Measurements from ENCODE around the gene PHF10.

Gene PHF10

DNA sequence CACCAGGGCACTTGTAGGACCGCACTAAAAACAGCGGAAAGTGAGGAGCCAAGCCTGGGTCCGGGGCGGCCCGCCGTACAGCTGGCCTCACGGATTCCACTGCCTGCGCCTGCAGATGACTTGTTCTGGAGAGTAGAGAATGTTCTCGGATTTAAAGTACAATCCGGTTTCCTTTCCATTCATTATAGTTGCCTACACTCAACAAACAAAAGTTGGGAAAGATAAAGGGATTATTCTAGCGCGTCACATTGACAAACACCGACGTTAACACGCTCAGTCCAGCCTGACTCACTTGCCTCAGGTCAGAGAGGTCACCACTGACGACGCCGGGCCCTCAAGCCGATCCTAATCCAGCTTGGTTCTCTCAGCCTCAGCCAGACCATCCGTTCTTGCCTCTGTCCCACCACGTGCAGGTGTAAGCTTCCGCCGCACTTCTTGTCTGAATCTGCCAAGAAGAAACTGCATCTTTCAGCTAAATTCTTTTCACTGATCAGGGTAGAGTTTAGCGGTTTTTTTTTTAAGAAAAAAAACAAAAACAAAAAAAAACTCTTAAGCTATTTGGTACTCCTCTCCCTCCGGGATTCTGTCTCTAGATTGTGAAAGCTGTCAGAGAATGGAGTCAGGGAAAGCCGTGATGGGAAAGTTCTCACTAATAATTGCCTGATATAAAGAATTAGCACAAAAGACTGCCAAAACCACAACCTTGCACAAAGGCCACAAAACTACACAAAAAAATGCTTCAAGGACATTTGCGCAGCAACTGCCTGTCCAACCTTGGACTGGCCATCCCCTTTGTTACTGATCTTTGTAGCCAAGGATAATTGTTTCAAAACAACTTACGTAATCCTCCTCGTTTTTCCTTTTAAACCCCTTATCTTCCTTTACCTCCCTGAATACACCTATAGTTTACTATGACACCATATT is 1.1 kb upstream of the PHF10 start:
- H3K36me3 ChIP-seq (replicated peaks; ENCODE audit: insufficient read depth, low read length): no peaks in the 10 kb centered on the region
- no peaks in the 10 kb centered on the region for H4K20me1 ChIP-seq (ENCODE audit: insufficient read depth, low read length)
- peak overlapping the region; percentile 67 for H2AFZ ChIP-seq (ENCODE audit: low read length)
- H3K9ac ChIP-seq (ENCODE audit: low read length): peak overlapping the region; percentile 56; the same call in 1 of the 2 replicates
- H3K27ac ChIP-seq (ENCODE audit: low read length): no peak overlapping the region
- no peaks in the 10 kb centered on the region for H3K9me2 ChIP-seq (replicated peaks; ENCODE audit: insufficient read depth, low read length)
- H3K4me3 ChIP-seq (ENCODE audit: low read length): peak overlapping the region; percentile 61
- 0 out of 2 replicates have a peak, but pooled peaks cover 6% of the 10 kb centered on the region for H3F3A ChIP-seq (ENCODE audit: insufficient read depth, low read length)
- no peaks in the 10 kb centered on the region for H3K9me3 ChIP-seq (replicated peaks; ENCODE audit: insufficient read depth, low read length)
- TF ChIP-seq EZH2phosphoT487 (IDR thresholded peaks at IDR 0.05; ENCODE audit: low read length) (no peak), EZH2 (optimal IDR thresholded peaks at IDR 0.05; ENCODE audit: low read depth, low read length) (no peak)
- TF ChIP-seq, protein P1, sequence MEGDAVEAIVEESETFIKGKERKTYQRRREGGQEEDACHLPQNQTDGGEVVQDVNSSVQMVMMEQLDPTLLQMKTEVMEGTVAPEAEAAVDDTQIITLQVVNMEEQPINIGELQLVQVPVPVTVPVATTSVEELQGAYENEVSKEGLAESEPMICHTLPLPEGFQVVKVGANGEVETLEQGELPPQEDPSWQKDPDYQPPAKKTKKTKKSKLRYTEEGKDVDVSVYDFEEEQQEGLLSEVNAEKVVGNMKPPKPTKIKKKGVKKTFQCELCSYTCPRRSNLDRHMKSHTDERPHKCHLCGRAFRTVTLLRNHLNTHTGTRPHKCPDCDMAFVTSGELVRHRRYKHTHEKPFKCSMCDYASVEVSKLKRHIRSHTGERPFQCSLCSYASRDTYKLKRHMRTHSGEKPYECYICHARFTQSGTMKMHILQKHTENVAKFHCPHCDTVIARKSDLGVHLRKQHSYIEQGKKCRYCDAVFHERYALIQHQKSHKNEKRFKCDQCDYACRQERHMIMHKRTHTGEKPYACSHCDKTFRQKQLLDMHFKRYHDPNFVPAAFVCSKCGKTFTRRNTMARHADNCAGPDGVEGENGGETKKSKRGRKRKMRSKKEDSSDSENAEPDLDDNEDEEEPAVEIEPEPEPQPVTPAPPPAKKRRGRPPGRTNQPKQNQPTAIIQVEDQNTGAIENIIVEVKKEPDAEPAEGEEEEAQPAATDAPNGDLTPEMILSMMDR (IDR thresholded peaks at IDR 0.05; ENCODE audit: low read length): no peak
- peak overlapping the region; percentile 78; the same call in 1 of the 2 replicates for H3K4me2 ChIP-seq (ENCODE audit: low read depth, low read length)
- H3K4me1 ChIP-seq (ENCODE audit: low read length): no peaks in the 10 kb centered on the region
- peaks cover 27% of the 10 kb centered on the region for H3K79me2 ChIP-seq (ENCODE audit: low read length)
- no peaks in the 10 kb centered on the region for H3K27me3 ChIP-seq (replicated peaks; ENCODE audit: insufficient read depth, low read length)
- no peak for DNase-seq

DNA sequence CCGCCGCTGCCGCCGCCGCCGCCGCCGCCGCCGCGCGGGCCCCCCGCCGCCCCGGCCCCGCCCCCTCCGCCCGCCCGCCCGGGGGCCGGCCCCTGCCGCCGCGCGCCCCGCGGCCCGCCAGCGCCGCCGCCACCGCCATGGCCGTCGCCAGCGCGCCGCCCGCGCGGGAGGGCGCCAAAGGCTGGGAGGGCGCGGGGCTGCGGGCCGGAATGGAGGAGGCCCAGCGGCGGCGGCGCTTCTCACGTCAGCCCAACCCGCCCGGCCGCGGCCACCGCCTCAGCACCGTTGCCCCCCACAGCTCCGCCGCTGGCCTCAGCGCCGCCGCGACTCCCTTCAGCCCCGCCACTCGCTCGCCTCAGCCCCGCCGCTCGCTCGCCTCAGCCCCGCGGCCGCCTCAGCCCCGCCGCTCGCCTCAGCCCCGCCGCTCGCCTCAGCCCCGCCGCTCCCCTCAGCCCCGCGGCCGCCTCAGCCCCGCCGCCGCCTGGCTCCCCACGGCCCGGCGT is 258 bp downstream of the PHF10 start:
- H3F3A ChIP-seq (ENCODE audit: insufficient read depth, low read length): 0 out of 2 replicates have a peak, but pooled peaks cover 6% of the 10 kb centered on the region
- no peak overlapping the region for H3K9ac ChIP-seq (ENCODE audit: low read length)
- no peaks in the 10 kb centered on the region for H3K36me3 ChIP-seq (replicated peaks; ENCODE audit: insufficient read depth, low read length)
- no peak overlapping the region for H3K4me3 ChIP-seq (ENCODE audit: low read length)
- TF ChIP-seq EZH2 (optimal IDR thresholded peaks at IDR 0.05; ENCODE audit: low read depth, low read length): no peak
- TF ChIP-seq, protein P1 (IDR thresholded peaks at IDR 0.05; ENCODE audit: low read length): no peak
- no peak for TF ChIP-seq EZH2phosphoT487 (IDR thresholded peaks at IDR 0.05; ENCODE audit: low read length)
- no peak overlapping the region for H3K4me2 ChIP-seq (ENCODE audit: low read depth, low read length)
- no peak for DNase-seq
- peaks cover 39% of the 10 kb centered on the region for H3K79me2 ChIP-seq (ENCODE audit: low read length)
- no peaks in the 10 kb centered on the region for H3K9me2 ChIP-seq (replicated peaks; ENCODE audit: insufficient read depth, low read length)
- H3K27ac ChIP-seq (ENCODE audit: low read length): no peak overlapping the region
- H2AFZ ChIP-seq (ENCODE audit: low read length): no peak overlapping the region
- no peaks in the 10 kb centered on the region for H3K27me3 ChIP-seq (replicated peaks; ENCODE audit: insufficient read depth, low read length)
- H3K9me3 ChIP-seq (replicated peaks; ENCODE audit: insufficient read depth, low read length): no peaks in the 10 kb centered on the region
- H4K20me1 ChIP-seq (ENCODE audit: insufficient read depth, low read length): no peaks in the 10 kb centered on the region
- H3K4me1 ChIP-seq (ENCODE audit: low read length): no peaks in the 10 kb centered on the region

DNA sequence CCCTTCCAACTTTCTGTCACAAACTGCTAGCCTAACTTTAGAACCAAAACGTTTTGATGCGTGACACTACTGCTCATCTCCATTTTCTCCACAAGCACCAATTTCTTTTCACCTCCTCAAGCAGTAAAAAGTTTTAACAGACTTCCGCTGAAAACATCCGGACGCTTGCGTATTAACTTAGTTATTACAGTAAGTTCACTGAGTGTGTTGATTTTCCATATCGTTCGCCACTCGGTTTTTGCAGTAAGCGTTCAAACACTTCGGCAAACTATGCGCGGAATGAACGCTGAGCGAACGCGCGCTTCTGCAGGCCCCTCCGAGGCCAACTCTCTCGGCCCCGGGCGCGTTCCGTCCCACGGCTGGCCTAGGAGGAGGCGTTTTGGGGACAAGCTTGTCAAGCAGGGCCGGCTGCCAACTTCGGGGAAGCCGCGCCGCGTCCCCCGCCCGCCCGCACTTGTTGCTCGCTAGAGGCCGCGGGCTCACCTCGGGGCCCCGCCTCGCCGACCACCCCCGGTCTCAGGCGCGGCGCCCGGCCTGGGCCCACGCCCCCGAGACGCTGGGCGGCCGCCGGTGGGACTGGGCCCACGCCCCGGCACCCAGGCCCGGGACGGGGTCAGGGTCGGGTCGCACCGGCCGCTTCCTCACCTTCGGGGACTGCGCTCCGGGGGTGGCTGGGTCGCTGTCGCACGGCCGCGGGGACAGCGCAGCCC is 945 bp downstream of the PHF10 start:
- Histone ChIP-seq H2AFZ (ENCODE audit: low read length) (peak overlapping the region; percentile 45), H3K79me2 (ENCODE audit: low read length) (peaks cover 41% of the 10 kb centered on the region)
- TF ChIP-seq EZH2 (optimal IDR thresholded peaks at IDR 0.05; ENCODE audit: low read depth, low read length) (no peak), EZH2phosphoT487 (IDR thresholded peaks at IDR 0.05; ENCODE audit: low read length) (no peak)
- TF ChIP-seq, protein P1 (IDR thresholded peaks at IDR 0.05; ENCODE audit: low read length): no peak

More for the DNA sequence above, 945 bp downstream of the PHF10 start:
- H3K4me3 ChIP-seq (ENCODE audit: low read length): peak overlapping the region; percentile 72
- H3K36me3 ChIP-seq (replicated peaks; ENCODE audit: insufficient read depth, low read length): no peaks in the 10 kb centered on the region
- no peaks in the 10 kb centered on the region for H3K9me3 ChIP-seq (replicated peaks; ENCODE audit: insufficient read depth, low read length)
- H3F3A ChIP-seq (ENCODE audit: insufficient read depth, low read length): 0 out of 2 replicates have a peak, but pooled peaks cover 6% of the 10 kb centered on the region
- H3K9me2 ChIP-seq (replicated peaks; ENCODE audit: insufficient read depth, low read length): no peaks in the 10 kb centered on the region
- no peaks in the 10 kb centered on the region for H3K27me3 ChIP-seq (replicated peaks; ENCODE audit: insufficient read depth, low read length)
- H3K4me2 ChIP-seq (ENCODE audit: low read depth, low read length): peak overlapping the region; percentile 73
- H4K20me1 ChIP-seq (ENCODE audit: insufficient read depth, low read length): no peaks in the 10 kb centered on the region
- H3K4me1 ChIP-seq (ENCODE audit: low read length): no peaks in the 10 kb centered on the region
- H3K27ac ChIP-seq (ENCODE audit: low read length): peak overlapping the region; percentile 61; the same call in 1 of the 2 replicates
- peak; percentile 45 for DNase-seq
- H3K9ac ChIP-seq (ENCODE audit: low read length): peak overlapping the region; percentile 66
